Hepatocyte (in vitro differentiated cells): Measurements from ENCODE around the gene INO80. TPM values are rescaled to one million over a fixed set of nuclear protein-coding genes. Genes with fewer than 3 reads are reported as not detected.

Experiments used
- DNase-seq: peaks from one replicate; pipeline ENCODE4 v3.0.0-alpha.2; 2016; ENCODE audit warnings: low spot score
- H2AFZ ChIP-seq: fragments of 200-600 bp; sonication (generic); 2 replicates; pipeline ENCODE4 v1.6.0; 2016; ENCODE audit warnings: antibody characterized with exemption, mild to moderate bottlenecking
- H3K27ac ChIP-seq: fragments of 200-600 bp; sonication (generic); 2 replicates; pipeline ENCODE4 v1.5.1; 2016; ENCODE audit warnings: mild to moderate bottlenecking
- H3K27me3 ChIP-seq: fragments of 200-600 bp; sonication (generic); 2 replicates; pipeline ENCODE4 v1.6.1; 2016
- H3K36me3 ChIP-seq: fragments of 200-600 bp; sonication (generic); replicated peaks from 2 replicates; pipeline ENCODE4 v1.5.1; 2016; ENCODE audit warnings: low read depth; ENCODE audit not compliant: insufficient read depth
- H3K4me1 ChIP-seq: fragments of 200-600 bp; sonication (generic); 2 replicates; pipeline ENCODE4 v1.5.1; 2016; ENCODE audit warnings: mild to moderate bottlenecking, moderate library complexity; ENCODE audit not compliant: insufficient read depth
- H3K4me2 ChIP-seq: fragments of 200-600 bp; sonication (generic); 2 replicates; pipeline ENCODE4 v1.6.0; 2016
- H3K4me3 ChIP-seq: fragments of 200-600 bp; sonication (generic); 2 replicates; pipeline ENCODE4 v1.5.1; 2016; ENCODE audit warnings: mild to moderate bottlenecking
- H3K79me2 ChIP-seq: fragments of 200-600 bp; sonication (generic); 2 replicates; pipeline ENCODE4 v1.6.0; 2017; ENCODE audit warnings: mild to moderate bottlenecking
- H3K9me2 ChIP-seq: fragments of 200-600 bp; sonication (generic); replicated peaks from 2 replicates; pipeline ENCODE4 v1.6.0; 2017; ENCODE audit warnings: mild to moderate bottlenecking; ENCODE audit not compliant: insufficient read depth
- H3K9me3 ChIP-seq: fragments of 200-600 bp; sonication (generic); 2 replicates; pipeline ENCODE4 v1.5.1; 2016; ENCODE audit warnings: low read depth, mild to moderate bottlenecking
- H4K20me1 ChIP-seq: fragments of 200-600 bp; sonication (generic); 2 replicates; pipeline ENCODE4 v1.6.0; 2016; ENCODE audit warnings: mild to moderate bottlenecking; ENCODE audit not compliant: insufficient read depth, poor library complexity, severe bottlenecking
- CTCF ChIP-seq: fragments of 200-600 bp; sonication (generic); IDR thresholded peaks from 2 replicates; pipeline ENCODE4 v1.5.1; 2016; ENCODE audit warnings: antibody characterized with exemption, mild to moderate bottlenecking; ENCODE audit not compliant: poor library complexity
- EZH2 ChIP-seq: fragments of 200-600 bp; sonication (generic); IDR thresholded peaks from 2 replicates; pipeline ENCODE4 v1.6.1; 2016; ENCODE audit warnings: antibody characterized with exemption, mild to moderate bottlenecking, borderline replicate concordance
- EZH2phosphoT487 ChIP-seq: fragments of 200-600 bp; sonication (generic); IDR thresholded peaks from one replicate; pipeline ENCODE4 v1.6.1; 2018; ENCODE audit warnings: antibody characterized with exemption, mild to moderate bottlenecking, low read depth, moderate library complexity; ENCODE audit not compliant: unreplicated experiment, severe bottlenecking
- WGBS: methylation state at CpG from one replicate; pipeline ENCODE4 v1.1.6; 2016; ENCODE audit warnings: low lambda C conversion rate; ENCODE audit errors: missing lambda C conversion rate; 5-methylcytosine and 5-hydroxymethylcytosine counted together
- polyA plus RNA-seq: library from polyadenylated mRNA; unstranded; fragments of >200 nt; fragmentation: Nextera tagmentation; extraction: Ambion mirVana; gene quantifications from 2 replicates; pipeline ENCODE4 v1.2.1, GENCODE V29; 2016
- total RNA-seq: library from RNA; depleted of rRNA; stranded (reverse); fragments of >200 nt; gene quantifications from 2 replicates; pipeline ENCODE4 v1.2.3, GENCODE V29; 2014

The INO80 gene
- total and polyA plus RNA-seq, 2 experiments from 2014 or later, result 4.5 to 15.5 TPM

GRCh38 chr15:41031232-41032078 is 84.6 kb downstream of the INO80 start:
- no peak for TF ChIP-seq EZH2
- no peak for TF ChIP-seq EZH2phosphoT487
- TF ChIP-seq CTCF, result no peak
- H3K4me2 ChIP-seq, result no peak overlapping the region

GRCh38 chr15:41028853-41029252 is 87.2 kb downstream of the INO80 start:
- Histone ChIP-seq H3K4me3 (no peak overlapping the region), H2AFZ (no peak overlapping the region), H3K4me1 (no peaks in the 10 kb centered on the region), H3K27ac (no peak overlapping the region), H3K79me2 (peaks cover 5% of the 10 kb centered on the region), H4K20me1 (no peaks in the 10 kb centered on the region), H3K36me3 (no peaks in the 10 kb centered on the region), H3K9me2 (no peaks in the 10 kb centered on the region), H3K27me3 (no peaks in the 10 kb centered on the region), H3K9me3 (no peaks in the 10 kb centered on the region), H3K4me2 (no peak overlapping the region)
- DNase-seq, result no peak
- 85% methylated on average over 1 of the region's 1 CpG for WGBS
- no peak for TF ChIP-seq EZH2
- no peak for TF ChIP-seq CTCF
- no peak for TF ChIP-seq EZH2phosphoT487

More at GRCh38 chr15:41031232-41032078, 84.6 kb downstream of the INO80 start:
- H3K36me3 ChIP-seq, result no peaks in the 10 kb centered on the region
- H3K9me3 ChIP-seq, result no peaks in the 10 kb centered on the region
- no peak overlapping the region for H3K27ac ChIP-seq
- no peaks in the 10 kb centered on the region for H4K20me1 ChIP-seq
- 85% methylated on average over 5 of the region's 5 CpGs for WGBS
- no peak overlapping the region for H3K4me3 ChIP-seq
- H2AFZ ChIP-seq, result no peak overlapping the region
- no peaks in the 10 kb centered on the region for H3K27me3 ChIP-seq
- DNase-seq, result no peak
- no peaks in the 10 kb centered on the region for H3K9me2 ChIP-seq
- H3K79me2 ChIP-seq, result peaks cover 17% of the 10 kb centered on the region
- H3K4me1 ChIP-seq, result no peaks in the 10 kb centered on the region

DNA sequence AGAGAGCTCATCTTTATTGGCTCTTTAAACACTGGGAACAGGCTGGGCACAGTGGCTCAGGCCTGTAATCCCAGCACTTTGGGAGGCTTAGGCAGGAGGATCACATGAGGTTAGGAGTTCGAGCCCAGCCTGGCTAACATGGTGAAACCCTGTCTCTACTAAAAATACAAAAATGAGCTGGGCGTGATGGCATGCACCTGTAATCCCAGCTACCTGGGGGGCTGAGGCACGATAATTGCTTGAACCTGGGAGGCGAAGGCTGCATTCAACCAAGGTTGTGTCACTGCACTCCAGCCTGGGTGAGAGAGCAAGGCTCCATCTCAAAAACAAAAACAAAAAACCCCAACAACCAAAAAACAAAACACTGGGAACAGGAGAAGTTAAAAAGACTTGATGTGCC is 90.7 kb downstream of the INO80 start:
- Histone ChIP-seq H3K79me2 (peaks cover 2% of the 10 kb centered on the region), H3K4me1 (no peaks in the 10 kb centered on the region), H3K27me3 (no peaks in the 10 kb centered on the region), H3K27ac (no peak overlapping the region), H2AFZ (no peak overlapping the region), H3K4me2 (no peak overlapping the region), H3K4me3 (no peak overlapping the region), H3K9me2 (no peaks in the 10 kb centered on the region), H4K20me1 (no peaks in the 10 kb centered on the region), H3K36me3 (no peaks in the 10 kb centered on the region), H3K9me3 (no peaks in the 10 kb centered on the region)
- DNase-seq, result no peak
- TF ChIP-seq EZH2phosphoT487, result no peak
- no peak for TF ChIP-seq EZH2
- TF ChIP-seq CTCF, result no peak
- WGBS, result 97% methylated on average over 4 of the region's 4 CpGs
